ENCODE results near the gene ANKRD7. TPM values are rescaled to one million over a fixed set of nuclear protein-coding genes. Genes with fewer than 3 reads are reported as not detected.

The ANKRD7 gene
- total RNA-seq (under 1 TPM in 6 of 9 donors, not detected in 3; 0.23 to 0.49 (median 0.43) TPM), polyA plus RNA-seq (1 to 10 TPM in 1 of 2 donors, not detected in 1; 1.3 TPM)
- long read RNA-seq, donor 1, partial matches to known transcripts: 0 of 2 reads
- long read RNA-seq, donor 1, other reads (novel, unspliced or antisense): 2 of 2 reads
- long read RNA-seq, donor 2, partial matches to known transcripts: 0 of 1 reads
- long read RNA-seq, donor 2, other reads (novel, unspliced or antisense): 1 of 1 reads
- long read RNA-seq, donor 3: 0 reads

- Histone ChIP-seq H3K36me3 (no peaks in the 10 kb centered on the region), H3K4me1 (no peaks in the 10 kb centered on the region), H3K9me3 (no peaks in the 10 kb centered on the region), H3K4me3 (no peak within 1 kb of the TSS), H3K27ac (no peak within 1 kb of the TSS), H3K27me3 (peaks cover 0 to 10% (median 0%) of the 10 kb centered on the region in 9 donors)
- ATAC-seq (no peak), DNase-seq (no peak)
- TF ChIP-seq POLR2A (IDR thresholded peaks at IDR 0.05): no peak
- no peak for TF ChIP-seq CTCF (IDR thresholded peaks at IDR 0.05)
- 92 to 93% (median 92%) methylated on average over 18 of the region's 18 CpGs for WGBS, 4 donors
- intact Hi-C loops (cut with DNase I): no loop called here
Observed at GRCh38 chr7:118224521-118224920, at the start of gene ANKRD7. ANKRD7 (plus strand) TSS chr7:118224704; CDS start chr7:118224831, 127 bp downstream.

- H3K4me3 ChIP-seq: no peak overlapping the region
- DNase-seq (no peak), ATAC-seq (no peak)
- no peaks in the 10 kb centered on the region for H3K36me3 ChIP-seq
- intact Hi-C loops (cut with DNase I): no loop called here
- no peak overlapping the region for H3K27ac ChIP-seq
- H3K27me3 ChIP-seq: no peaks in the 10 kb centered on the region
- H3K9me3 ChIP-seq: no peaks in the 10 kb centered on the region
- TF ChIP-seq POLR2A (IDR thresholded peaks at IDR 0.05) (no peak), CTCF (IDR thresholded peaks at IDR 0.05) (no peak)
- no peaks in the 10 kb centered on the region for H3K4me1 ChIP-seq
- 28 to 36% (median 33%) methylated on average over 2 of the region's 2 CpGs for WGBS, 4 donors
Observed at GRCh38 chr7:118175740-118176139, 48.8 kb upstream of the ANKRD7 start.

GRCh38 chr7:118179191-118179590, 45.3 kb upstream of the ANKRD7 start:
- intact Hi-C loops (cut with DNase I): no loop called here
- DNase-seq: no peak
- H3K4me1 ChIP-seq: peaks cover 0 to 10% (median 6%) of the 10 kb centered on the region in 12 donors
- H3K27ac ChIP-seq: no peak overlapping the region
- no peaks in the 10 kb centered on the region for H3K36me3 ChIP-seq
- H3K27me3 ChIP-seq: no peaks in the 10 kb centered on the region
- H3K9me3 ChIP-seq: no peaks in the 10 kb centered on the region
- no peak overlapping the region for H3K4me3 ChIP-seq
- TF ChIP-seq POLR2A (IDR thresholded peaks at IDR 0.05): no peak
- TF ChIP-seq CTCF (IDR thresholded peaks at IDR 0.05): no peak
- ATAC-seq: no peak
- WGBS, 4 donors: 89 to 96% (median 94%) methylated on average over 2 of the region's 2 CpGs

GRCh38 chr7:118182593-118183427, 41.7 kb upstream of the ANKRD7 start:
- Histone ChIP-seq H3K27me3 (no peaks in the 10 kb centered on the region), H3K9me3 (no peaks in the 10 kb centered on the region), H3K4me3 (peak overlapping the region; percentile 75 to 96 (median 88)), H3K4me1 (peaks cover 0 to 41% (median 22%) of the 10 kb centered on the region in 12 donors), H3K36me3 (peaks cover 0 to 17% (median 3%) of the 10 kb centered on the region in 9 donors), H3K27ac (peak overlapping the region in 10 of 12 donors; percentile 79 to 97 (median 92))
- DNase-seq: no peak
- no peak for ATAC-seq
- 68 to 73% (median 72%) methylated on average over 13 of the region's 13 CpGs for WGBS, 4 donors
- TF ChIP-seq POLR2A (IDR thresholded peaks at IDR 0.05) (no peak), CTCF (IDR thresholded peaks at IDR 0.05) (no peak)
- intact Hi-C loops (cut with DNase I): no loop called here
